Progenitor cell of endocrine pancreas (in vitro differentiated cells): ENCODE measurements around the gene TTC27. TPM values are rescaled to one million over a fixed set of nuclear protein-coding genes. Genes with fewer than 3 reads are reported as not detected.

ENCODE experiments used
- DNase-seq: peaks from one replicate; pipeline ENCODE4 v3.0.0; 2021; ENCODE audit warnings: low spot score; ENCODE audit not compliant: unreplicated experiment
- H3K27ac Mint-ChIP-seq: 2 replicates; pipeline ENCODE4 v1.8.0; 2021; ENCODE audit warnings: mild to moderate bottlenecking, moderate library complexity, mixed read lengths
- H3K27me3 Mint-ChIP-seq: 2 replicates; pipeline ENCODE4 v1.8.0; 2021; ENCODE audit warnings: mixed read lengths
- H3K36me3 Mint-ChIP-seq: 2 replicates; pipeline ENCODE4 v1.8.0; 2022; ENCODE audit warnings: mixed read lengths; ENCODE audit not compliant: insufficient read depth
- H3K4me1 Mint-ChIP-seq: 2 replicates; pipeline ENCODE4 v1.8.0; 2021; ENCODE audit warnings: low read depth, mixed read lengths
- H3K4me3 Mint-ChIP-seq: 2 replicates; pipeline ENCODE4 v1.8.0; 2021; ENCODE audit warnings: low read depth, mild to moderate bottlenecking, moderate library complexity, mixed read lengths
- H3K9me3 Mint-ChIP-seq: 2 replicates; pipeline ENCODE4 v1.8.0; 2021; ENCODE audit warnings: low read depth, mixed read lengths
- CTCF ChIP-seq: fragments of 200-600 bp; sonication (generic); IDR thresholded peaks from one replicate; pipeline ENCODE4 v1.5.0; 2021; ENCODE audit warnings: antibody characterized with exemption, mild to moderate bottlenecking; ENCODE audit not compliant: unreplicated experiment
- total RNA-seq: library from RNA; stranded (reverse); gene quantifications from 2 replicates; pipeline ENCODE4 v1.2.1, GENCODE V29; 2021

Gene TTC27
- total RNA-seq, 1 donor from 2014 or later: 20.5 TPM

- Mint-ChIP-seq H3K27ac (no peak overlapping the region), H3K4me1 (peaks cover 13% of the 10 kb centered on the region), H3K9me3 (no peaks in the 10 kb centered on the region), H3K27me3 (no peaks in the 10 kb centered on the region), H3K36me3 (peaks cover 1% of the 10 kb centered on the region), H3K4me3 (no peak overlapping the region)
- DNase-seq: no peak
- TF ChIP-seq CTCF: no peak
These were observed 175.0 kb downstream of the TTC27 start for GRCh38 chr2:32802877-32803276.

- peaks cover 13% of the 10 kb centered on the region for H3K4me1 Mint-ChIP-seq
- H3K27ac Mint-ChIP-seq: no peak overlapping the region
- no peak for TF ChIP-seq CTCF
- no peak overlapping the region for H3K4me3 Mint-ChIP-seq
- peaks cover 1% of the 10 kb centered on the region for H3K36me3 Mint-ChIP-seq
- no peak for DNase-seq
- H3K27me3 Mint-ChIP-seq: no peaks in the 10 kb centered on the region
- H3K9me3 Mint-ChIP-seq: no peaks in the 10 kb centered on the region
These were observed 176.4 kb downstream of the TTC27 start for GRCh38 chr2:32804205-32804604.

GRCh38 chr2:32805104-32806095, 177.6 kb downstream of the TTC27 start:
- no peak for TF ChIP-seq CTCF
- H3K4me3 Mint-ChIP-seq: no peak overlapping the region
- H3K9me3 Mint-ChIP-seq: no peaks in the 10 kb centered on the region
- H3K27me3 Mint-ChIP-seq: no peaks in the 10 kb centered on the region
- peaks cover 1% of the 10 kb centered on the region for H3K36me3 Mint-ChIP-seq
- peak overlapping the region; percentile 87 for H3K27ac Mint-ChIP-seq
- DNase-seq: no peak
- peaks cover 13% of the 10 kb centered on the region for H3K4me1 Mint-ChIP-seq

- no peaks in the 10 kb centered on the region for H3K27me3 Mint-ChIP-seq
- H3K36me3 Mint-ChIP-seq: peaks cover 5% of the 10 kb centered on the region
- no peak for DNase-seq
- H3K27ac Mint-ChIP-seq: no peak overlapping the region
- TF ChIP-seq CTCF: no peak
- no peaks in the 10 kb centered on the region for H3K9me3 Mint-ChIP-seq
- H3K4me3 Mint-ChIP-seq: no peak overlapping the region
- peaks cover 13% of the 10 kb centered on the region for H3K4me1 Mint-ChIP-seq
These were observed 179.0 kb downstream of the TTC27 start for GRCh38 chr2:32806857-32807256.

- no peak for DNase-seq
- Mint-ChIP-seq H3K36me3 (peaks cover 6% of the 10 kb centered on the region), H3K9me3 (no peaks in the 10 kb centered on the region), H3K4me3 (no peak overlapping the region), H3K4me1 (peaks cover 13% of the 10 kb centered on the region), H3K27me3 (no peaks in the 10 kb centered on the region), H3K27ac (no peak overlapping the region)
- no peak for TF ChIP-seq CTCF
These were observed 179.8 kb downstream of the TTC27 start for GRCh38 chr2:32807662-32808061.
